GM20431 (cell line): ENCODE results near the gene KLF5.

Experiments
- in situ Hi-C: fragments of 300-500 bp; cut with MseI, MboI; formaldehyde crosslinking; loops from one replicate; pipeline ENCODE4 v1.15.0; 2020; ENCODE audit warnings: low sequenced_read_pairs; ENCODE audit not compliant: unreplicated experiment

KLF5 gene

GRCh38 chr13:73119612-73120011, 60.8 kb downstream of the KLF5 start:
- in situ Hi-C loops = no loop called here
